ENCODE results near the gene RANBP1. TPM values are rescaled to one million over a fixed set of nuclear protein-coding genes. Genes with fewer than 3 reads are reported as not detected.

The RANBP1 gene
- total RNA-seq, 2 experiments from 2014 or later: 402 to 506 TPM

GRCh38 chr22:20109411-20110358 is 6.2 kb upstream of the RANBP1 start:
- no peak overlapping the region for H3K27ac Mint-ChIP-seq
- H3K36me3 Mint-ChIP-seq (ENCODE audit: low read depth): peaks cover 28% of the 10 kb centered on the region
- intact Hi-C loops (cut with DNase I, micrococcal nuclease): no loop called here
- peaks cover 24% of the 10 kb centered on the region for H3K4me1 Mint-ChIP-seq
- H3K9me3 Mint-ChIP-seq (ENCODE audit: low read depth): no peaks in the 10 kb centered on the region
- no peak overlapping the region for H3K4me3 Mint-ChIP-seq
- H3K27me3 Mint-ChIP-seq: no peaks in the 10 kb centered on the region
- ChIA-PET POLR2A (interaction anchor here (0.6 to 1.8 kb wide), 2 partner anchors 9 to 31 kb away, joined by 4 to 8 read pairs; no protein-coding TSS in a partner anchor), CTCF (interaction anchor here (1.0 to 3.3 kb wide), 6 partner anchors 8 to 209 kb away, joined by 3 to 16 read pairs (median 4); no protein-coding TSS in a partner anchor)
- no peak for ATAC-seq
- DNase-seq: no peak

- H3K36me3 Mint-ChIP-seq (ENCODE audit: low read depth): peaks cover 34% of the 10 kb centered on the region
- H3K4me3 Mint-ChIP-seq: no peak overlapping the region
- H3K9me3 Mint-ChIP-seq (ENCODE audit: low read depth): no peaks in the 10 kb centered on the region
- intact Hi-C loops (cut with DNase I, micrococcal nuclease): no loop called here
- H3K27me3 Mint-ChIP-seq: no peaks in the 10 kb centered on the region
- DNase-seq (no peak), ATAC-seq (no peak)
- POLR2A ChIA-PET: interaction anchor here (1.8 kb wide), 1 partner anchor 10 kb away, joined by 4 read pairs; no protein-coding TSS in a partner anchor
- H3K4me1 Mint-ChIP-seq: peaks cover 29% of the 10 kb centered on the region
- CTCF ChIA-PET: interaction anchor here (0.6 to 3.3 kb wide), 10 partner anchors 9 to 674 kb away, joined by 3 to 16 read pairs (median 4); no protein-coding TSS in a partner anchor
- H3K27ac Mint-ChIP-seq: peak overlapping the region; percentile 93
Observed at GRCh38 chr22:20110359-20110985, 5.4 kb upstream of the RANBP1 start.

GRCh38 chr22:20111045-20111688 is 4.7 kb upstream of the RANBP1 start:
- CTCF ChIA-PET: interaction anchor here (0.6 to 3.3 kb wide), 10 partner anchors 10 to 675 kb away, joined by 3 to 16 read pairs (median 4); no protein-coding TSS in a partner anchor
- DNase-seq: peak; percentile 66
- H3K27me3 Mint-ChIP-seq: no peaks in the 10 kb centered on the region
- intact Hi-C loops (cut with DNase I, micrococcal nuclease): loop anchor here in 1 of 2 experiments (1.0 kb wide), 1 partner anchor 11 kb away; no protein-coding TSS in a partner anchor
- POLR2A ChIA-PET: interaction anchor here (0.6 to 1.8 kb wide), 3 partner anchors 10 to 32 kb away, joined by 4 read pairs; no protein-coding TSS in a partner anchor
- peaks cover 29% of the 10 kb centered on the region for H3K4me1 Mint-ChIP-seq
- no peak overlapping the region for H3K4me3 Mint-ChIP-seq
- peaks cover 36% of the 10 kb centered on the region for H3K36me3 Mint-ChIP-seq (ENCODE audit: low read depth)
- no peaks in the 10 kb centered on the region for H3K9me3 Mint-ChIP-seq (ENCODE audit: low read depth)
- H3K27ac Mint-ChIP-seq: peak overlapping the region; percentile 93
- ATAC-seq: peak; percentile 79

GRCh38 chr22:20111689-20112622 is 3.9 kb upstream of the RANBP1 start:
- intact Hi-C loops (cut with DNase I, micrococcal nuclease): loop anchor here in 1 of 2 experiments (1.0 kb wide), 1 partner anchor 12 kb away; no protein-coding TSS in a partner anchor
- Mint-ChIP-seq H3K4me3 (no peak overlapping the region), H3K4me1 (peaks cover 31% of the 10 kb centered on the region), H3K27ac (peak overlapping the region; percentile 93), H3K9me3 (ENCODE audit: low read depth) (no peaks in the 10 kb centered on the region), H3K27me3 (no peaks in the 10 kb centered on the region), H3K36me3 (ENCODE audit: low read depth) (peaks cover 37% of the 10 kb centered on the region)
- ATAC-seq (no peak), DNase-seq (no peak)
- ChIA-PET CTCF (interaction anchor here (0.8 to 3.3 kb wide), 5 partner anchors 10 to 142 kb away, joined by 3 to 16 read pairs (median 10); no protein-coding TSS in a partner anchor), POLR2A (interaction anchor here (0.6 to 1.8 kb wide), 3 partner anchors 11 to 33 kb away, joined by 4 read pairs; no protein-coding TSS in a partner anchor)

GRCh38 chr22:20112623-20113511 is 3.0 kb upstream of the RANBP1 start:
- H3K4me3 Mint-ChIP-seq: no peak overlapping the region
- H3K36me3 Mint-ChIP-seq (ENCODE audit: low read depth): peaks cover 28% of the 10 kb centered on the region
- H3K9me3 Mint-ChIP-seq (ENCODE audit: low read depth): no peaks in the 10 kb centered on the region
- POLR2A ChIA-PET: no interaction called here
- ATAC-seq (no peak), DNase-seq (no peak)
- CTCF ChIA-PET: interaction anchor here (0.8 to 3.3 kb wide), 3 partner anchors 11 to 20 kb away, joined by 3 to 16 read pairs (median 10); no protein-coding TSS in a partner anchor
- intact Hi-C loops (cut with DNase I, micrococcal nuclease): no loop called here
- H3K27me3 Mint-ChIP-seq: no peaks in the 10 kb centered on the region
- peak overlapping the region; percentile 93 for H3K27ac Mint-ChIP-seq
- peaks cover 31% of the 10 kb centered on the region for H3K4me1 Mint-ChIP-seq

- intact Hi-C loops (cut with DNase I, micrococcal nuclease): no loop called here
- Mint-ChIP-seq H3K27ac (peak overlapping the region; percentile 70), H3K4me1 (peaks cover 37% of the 10 kb centered on the region), H3K4me3 (no peak overlapping the region), H3K27me3 (no peaks in the 10 kb centered on the region), H3K9me3 (ENCODE audit: low read depth) (no peaks in the 10 kb centered on the region), H3K36me3 (ENCODE audit: low read depth) (peaks cover 30% of the 10 kb centered on the region)
- no peak for ATAC-seq
- POLR2A ChIA-PET: no interaction called here
- CTCF ChIA-PET: no interaction called here
- no peak for DNase-seq
Observed at GRCh38 chr22:20113551-20114310, 2.2 kb upstream of the RANBP1 start.

- ChIA-PET CTCF (interaction anchor here (1.1 kb wide), 1 partner anchor 9 kb away, joined by 3 read pairs; no protein-coding TSS in a partner anchor), POLR2A (no interaction called here)
- intact Hi-C loops (cut with DNase I, micrococcal nuclease): loop anchor here (5.0 kb wide), 4 partner anchors 147 to 1473 kb away; partner anchors contain the start of gene ESS2 (in 1 of the 2)
- Mint-ChIP-seq H3K27me3 (no peaks in the 10 kb centered on the region), H3K4me1 (peaks cover 45% of the 10 kb centered on the region), H3K36me3 (ENCODE audit: low read depth) (peaks cover 39% of the 10 kb centered on the region), H3K4me3 (peak overlapping the region; percentile 94), H3K27ac (peak overlapping the region; percentile 79), H3K9me3 (ENCODE audit: low read depth) (no peaks in the 10 kb centered on the region)
- DNase-seq (no peak), ATAC-seq (no peak)
Observed at GRCh38 chr22:20114506-20115475, 1.1 kb upstream of the RANBP1 start.

- DNase-seq: no peak
- Mint-ChIP-seq H3K4me3 (peak overlapping the region; percentile 94), H3K9me3 (ENCODE audit: low read depth) (no peaks in the 10 kb centered on the region), H3K36me3 (ENCODE audit: low read depth) (peaks cover 47% of the 10 kb centered on the region), H3K27ac (peak overlapping the region; percentile 91), H3K27me3 (no peaks in the 10 kb centered on the region), H3K4me1 (peaks cover 48% of the 10 kb centered on the region)
- intact Hi-C loops (cut with DNase I, micrococcal nuclease): loop anchor here (2.0 to 5.0 kb wide), 7 partner anchors 96 to 1471 kb away; partner anchors contain the start of genes ESS2 (in 1 of the 2), PI4KA (in 1 of the 2), SNAP29 (in 1 of the 2) and TANGO2 (in 1 of the 2)
- POLR2A ChIA-PET: interaction anchor here (1.2 to 3.9 kb wide), 4 partner anchors 10 to 204 kb away, joined by 4 to 26 read pairs (median 7); partner anchors contain the start of genes DGCR6L and ZDHHC8
- no peak for ATAC-seq
- CTCF ChIA-PET: interaction anchor here (1.1 kb wide), 1 partner anchor 15 kb away, joined by 5 read pairs; no protein-coding TSS in a partner anchor
Observed at GRCh38 chr22:20116376-20116950, 559 bp downstream of the RANBP1 start.
